Stimulated activated naive B cell treated with anti-CD40 and anti-IgM and Interleukin-4, amounts not matched to agents 10 μg/mL and 1 μg/mL and 100 μg/mL, for 72 hours (primary cell): Measurements from ENCODE around the gene HOXB8.

ENCODE experiments used
- ATAC-seq, 2 donors: fragments of 150-1000 bp; cut with Tn5 transposase; replicated peaks; 2 replicates each; pipeline ENCODE4 v1.10.0; 2021; ENCODE audit warnings: moderate library complexity in 1 of 2
- DNase-seq: peaks from one replicate; pipeline ENCODE4 v3.0.0; 2021
- H3K27ac Mint-ChIP-seq: one replicate; pipeline ENCODE4 v1.8.0; 2022; ENCODE audit warnings: mild to moderate bottlenecking, mixed read lengths
- H3K27me3 Mint-ChIP-seq, 2 donors: one replicate each; pipeline ENCODE4 v1.8.0; 2022; ENCODE audit warnings: mixed read lengths in 2 of 2
- H3K36me3 Mint-ChIP-seq, 2 donors: one replicate each; pipeline ENCODE4 v1.8.0; 2022; ENCODE audit warnings: mixed read lengths in 2 of 2, mild to moderate bottlenecking in 1 of 2
- H3K4me1 Mint-ChIP-seq, 2 donors: one replicate each; pipeline ENCODE4 v1.8.0; 2022; ENCODE audit warnings: mixed read lengths in 2 of 2, mild to moderate bottlenecking in 1 of 2
- H3K4me3 Mint-ChIP-seq, 2 donors: one replicate each; pipeline ENCODE4 v1.8.0; 2022; ENCODE audit warnings: mild to moderate bottlenecking in 2 of 2, mixed read lengths in 2 of 2, moderate library complexity in 1 of 2
- H3K9me3 Mint-ChIP-seq, 2 donors: one replicate each; pipeline ENCODE4 v1.8.0; 2022; ENCODE audit warnings: mixed read lengths in 2 of 2, mild to moderate bottlenecking in 1 of 2

The HOXB8 gene

GRCh38 chr17:48575066-48575582, 40.0 kb downstream of the HOXB8 start:
- Mint-ChIP-seq H3K9me3 (no peaks in the 10 kb centered on the region), H3K27ac (no peak overlapping the region), H3K27me3 (peaks cover 50 to 74% of the 10 kb centered on the region in 2 donors), H3K4me1 (peaks cover 20 to 35% of the 10 kb centered on the region in 2 donors), H3K36me3 (peaks cover 0 to 3% of the 10 kb centered on the region in 2 donors), H3K4me3 (no peak overlapping the region)
- DNase-seq, result no peak
- no peak for ATAC-seq

- Mint-ChIP-seq H3K36me3 (peaks cover 0 to 3% of the 10 kb centered on the region in 2 donors), H3K4me3 (no peak overlapping the region), H3K27me3 (peaks cover 45 to 68% of the 10 kb centered on the region in 2 donors), H3K9me3 (no peaks in the 10 kb centered on the region), H3K4me1 (peaks cover 17 to 29% of the 10 kb centered on the region in 2 donors), H3K27ac (no peak overlapping the region)
- ATAC-seq (no peak), DNase-seq (no peak)
Observed at GRCh38 chr17:48574505-48575065, 40.5 kb downstream of the HOXB8 start.

- Mint-ChIP-seq H3K27ac (no peak overlapping the region), H3K36me3 (no peaks in the 10 kb centered on the region), H3K9me3 (no peaks in the 10 kb centered on the region), H3K27me3 (peaks cover 39 to 46% of the 10 kb centered on the region in 2 donors), H3K4me3 (no peak overlapping the region), H3K4me1 (peaks cover 7 to 16% of the 10 kb centered on the region in 2 donors)
- no peak for DNase-seq
- ATAC-seq, result no peak
Observed at GRCh38 chr17:48571826-48572417, 43.2 kb downstream of the HOXB8 start.

- Mint-ChIP-seq H3K9me3 (no peaks in the 10 kb centered on the region), H3K36me3 (no peaks in the 10 kb centered on the region), H3K4me3 (no peak overlapping the region), H3K27ac (no peak overlapping the region), H3K4me1 (peaks cover 6 to 12% of the 10 kb centered on the region in 2 donors), H3K27me3 (peaks cover 36 to 42% of the 10 kb centered on the region in 2 donors)
- ATAC-seq, result no peak
- no peak for DNase-seq
Observed at GRCh38 chr17:48571024-48571818, 43.9 kb downstream of the HOXB8 start.

GRCh38 chr17:48570325-48571023, 44.6 kb downstream of the HOXB8 start:
- ATAC-seq (no peak), DNase-seq (no peak)
- Mint-ChIP-seq H3K4me1 (peaks cover 4 to 6% of the 10 kb centered on the region in 2 donors), H3K27me3 (peaks cover 31 to 35% of the 10 kb centered on the region in 2 donors), H3K9me3 (no peaks in the 10 kb centered on the region), H3K27ac (no peak overlapping the region), H3K4me3 (no peak overlapping the region), H3K36me3 (no peaks in the 10 kb centered on the region)

GRCh38 chr17:48569674-48570324, 45.3 kb downstream of the HOXB8 start:
- no peaks in the 10 kb centered on the region for H3K9me3 Mint-ChIP-seq
- peaks cover 4 to 8% of the 10 kb centered on the region in 2 donors for H3K4me1 Mint-ChIP-seq
- no peak overlapping the region for H3K4me3 Mint-ChIP-seq
- DNase-seq (no peak), ATAC-seq (no peak)
- no peaks in the 10 kb centered on the region for H3K36me3 Mint-ChIP-seq
- no peak overlapping the region for H3K27ac Mint-ChIP-seq
- peaks cover 33 to 35% of the 10 kb centered on the region in 2 donors for H3K27me3 Mint-ChIP-seq

GRCh38 chr17:48569240-48569582, 45.9 kb downstream of the HOXB8 start:
- Mint-ChIP-seq H3K36me3 (no peaks in the 10 kb centered on the region), H3K27me3 (peaks cover 30 to 35% of the 10 kb centered on the region in 2 donors), H3K4me1 (peaks cover 5 to 12% of the 10 kb centered on the region in 2 donors), H3K27ac (no peak overlapping the region), H3K9me3 (no peaks in the 10 kb centered on the region), H3K4me3 (no peak overlapping the region)
- no peak for DNase-seq
- ATAC-seq, result no peak

GRCh38 chr17:48568499-48569239, 46.4 kb downstream of the HOXB8 start:
- Mint-ChIP-seq H3K27me3 (peaks cover 31 to 36% of the 10 kb centered on the region in 2 donors), H3K36me3 (no peaks in the 10 kb centered on the region), H3K27ac (no peak overlapping the region), H3K9me3 (no peaks in the 10 kb centered on the region), H3K4me1 (peaks cover 5 to 12% of the 10 kb centered on the region in 2 donors), H3K4me3 (peak overlapping the region; percentile 8 to 53)
- ATAC-seq (no peak), DNase-seq (no peak)

- ATAC-seq (no peak), DNase-seq (no peak)
- no peaks in the 10 kb centered on the region for H3K9me3 Mint-ChIP-seq
- peaks cover 5 to 12% of the 10 kb centered on the region in 2 donors for H3K4me1 Mint-ChIP-seq
- no peaks in the 10 kb centered on the region for H3K36me3 Mint-ChIP-seq
- no peak overlapping the region for H3K4me3 Mint-ChIP-seq
- no peak overlapping the region for H3K27ac Mint-ChIP-seq
- H3K27me3 Mint-ChIP-seq, result peaks cover 31 to 39% of the 10 kb centered on the region in 2 donors
Observed at GRCh38 chr17:48567646-48568354, 47.3 kb downstream of the HOXB8 start.

- no peak for ATAC-seq
- peaks cover 31 to 44% of the 10 kb centered on the region in 2 donors for H3K27me3 Mint-ChIP-seq
- H3K9me3 Mint-ChIP-seq, result no peaks in the 10 kb centered on the region
- H3K4me3 Mint-ChIP-seq, result no peak overlapping the region
- peaks cover 5 to 12% of the 10 kb centered on the region in 2 donors for H3K4me1 Mint-ChIP-seq
- no peak overlapping the region for H3K27ac Mint-ChIP-seq
- no peaks in the 10 kb centered on the region for H3K36me3 Mint-ChIP-seq
- no peak for DNase-seq
Observed at GRCh38 chr17:48567209-48567608, 47.9 kb downstream of the HOXB8 start.

GRCh38 chr17:48566717-48567116, 48.4 kb downstream of the HOXB8 start:
- no peaks in the 10 kb centered on the region for H3K9me3 Mint-ChIP-seq
- H3K4me3 Mint-ChIP-seq, result no peak overlapping the region
- DNase-seq (no peak), ATAC-seq (no peak)
- no peaks in the 10 kb centered on the region for H3K36me3 Mint-ChIP-seq
- peaks cover 31 to 41% of the 10 kb centered on the region in 2 donors for H3K27me3 Mint-ChIP-seq
- H3K4me1 Mint-ChIP-seq, result peaks cover 5 to 12% of the 10 kb centered on the region in 2 donors
- no peak overlapping the region for H3K27ac Mint-ChIP-seq

GRCh38 chr17:48565925-48566710, 49.0 kb downstream of the HOXB8 start:
- H3K27ac Mint-ChIP-seq, result no peak overlapping the region
- no peaks in the 10 kb centered on the region for H3K36me3 Mint-ChIP-seq
- ATAC-seq, result no peak

More at GRCh38 chr17:48565925-48566710, 49.0 kb downstream of the HOXB8 start:
- H3K27me3 Mint-ChIP-seq, result peaks cover 31 to 41% of the 10 kb centered on the region in 2 donors
- DNase-seq, result no peak
- H3K9me3 Mint-ChIP-seq, result no peaks in the 10 kb centered on the region
- peaks cover 5 to 12% of the 10 kb centered on the region in 2 donors for H3K4me1 Mint-ChIP-seq
- no peak overlapping the region for H3K4me3 Mint-ChIP-seq
